Gastrocnemius medialis (tissue), 4 donors: ENCODE data around the gene ZFP69B. TPM values are rescaled to one million over a fixed set of nuclear protein-coding genes. Genes with fewer than 3 reads are reported as not detected.

Experiments used
- ATAC-seq, 2 donors: fragments of 150-250 bp; one replicate each; pipeline ENCODE4 v1.9.1; 2016
- DNase-seq, 2 donors: peaks; one replicate each; pipeline ENCODE4 v3.0.0-alpha.2; 2019
- H3K27ac ChIP-seq, 4 donors: fragments of 200-600 bp; sonication (generic); 1 replicate in 1 of 4; 2 replicates in 3 of 4; pipeline ENCODE4 v1.5.1; 2016 to 2018; ENCODE audit warnings: mild to moderate bottlenecking in 2 of 4, moderate library complexity in 1 of 4
- H3K27me3 ChIP-seq, 3 donors: fragments of 200-600 bp; sonication (generic) in 2 of 3; 1 replicate in 1 of 3; 2 replicates in 2 of 3; pipeline versions ENCODE4 v1.5.1 to v1.6.0; 2016 to 2019; ENCODE audit warnings: mild to moderate bottlenecking in 1 of 3, moderate library complexity in 1 of 3
- H3K36me3 ChIP-seq, 2 donors: fragments of 200-600 bp; sonication (generic) in 1 of 2; one replicate each; pipeline ENCODE4 v1.5.1; 2017 to 2018
- H3K4me1 ChIP-seq, 2 donors: fragments of 200-600 bp; sonication (generic) in 1 of 2; one replicate each; pipeline ENCODE4 v1.5.1; 2016 to 2017; ENCODE audit warnings: mild to moderate bottlenecking in 2 of 2
- H3K4me3 ChIP-seq, 4 donors: fragments of 200-600 bp; sonication (generic) in 3 of 4; 1 replicate in 1 of 4; 2 replicates in 3 of 4; pipeline ENCODE4 v1.5.1; 2016 to 2019; ENCODE audit warnings: mild to moderate bottlenecking in 2 of 4
- H3K9me3 ChIP-seq, 3 donors: fragments of 200-600 bp; sonication (generic) in 2 of 3; 1 replicate in 1 of 3; 2 replicates in 2 of 3; pipeline ENCODE4 v1.5.1; 2016 to 2019
- POLR2A ChIP-seq, 2 donors: fragments of 450-650 bp; IDR thresholded peaks; one replicate each; pipeline ENCODE4 v1.6.1; 2017; ENCODE audit warnings: antibody characterized with exemption in 2 of 2, mild to moderate bottlenecking in 2 of 2, moderate library complexity in 2 of 2
- in situ Hi-C, 4 donors: fragments of 200-750 bp; cut with MboI; loops; one replicate each; pipeline versions ENCODE4 v1.15.0 to v1.8.0; 2017; ENCODE audit warnings: low sequenced_read_pairs in 4 of 4
- intact Hi-C: fragments of 100-400 bp; cut with DNase I; formaldehyde crosslinking; loops from one replicate; pipeline ENCODE4 v1.15.1; 2023; ENCODE audit warnings: low total_unique reads
- total RNA-seq, 4 donors: library from RNA; depleted of rRNA; stranded (reverse); fragments of >200 nt; gene quantifications; one replicate each; pipeline versions ENCODE4 v1.1.0 to v1.2.3, GENCODE V29; 2016
- TF ChIP-seq, protein P1 (sequence below), 5 experiments: fragments of 450-650 bp in 3 of 5; fragments of 200-600 bp in 2 of 5; sonication (generic) in 2 of 5; IDR thresholded peaks in 4 of 5; conservative IDR thresholded peaks in 1 of 5; 1 replicate in 4 of 5; 2 replicates in 1 of 5; pipeline ENCODE4 v1.5.1; 2016 to 2019; ENCODE audit warnings: antibody characterized with exemption in 5 of 5, mild to moderate bottlenecking in 3 of 5, moderate library complexity in 3 of 5

ZFP69B gene
- total RNA-seq, 4 donors from 2014 or later: 0.20 to 0.36 (median 0.35) TPM; not detected in 1

DNA sequence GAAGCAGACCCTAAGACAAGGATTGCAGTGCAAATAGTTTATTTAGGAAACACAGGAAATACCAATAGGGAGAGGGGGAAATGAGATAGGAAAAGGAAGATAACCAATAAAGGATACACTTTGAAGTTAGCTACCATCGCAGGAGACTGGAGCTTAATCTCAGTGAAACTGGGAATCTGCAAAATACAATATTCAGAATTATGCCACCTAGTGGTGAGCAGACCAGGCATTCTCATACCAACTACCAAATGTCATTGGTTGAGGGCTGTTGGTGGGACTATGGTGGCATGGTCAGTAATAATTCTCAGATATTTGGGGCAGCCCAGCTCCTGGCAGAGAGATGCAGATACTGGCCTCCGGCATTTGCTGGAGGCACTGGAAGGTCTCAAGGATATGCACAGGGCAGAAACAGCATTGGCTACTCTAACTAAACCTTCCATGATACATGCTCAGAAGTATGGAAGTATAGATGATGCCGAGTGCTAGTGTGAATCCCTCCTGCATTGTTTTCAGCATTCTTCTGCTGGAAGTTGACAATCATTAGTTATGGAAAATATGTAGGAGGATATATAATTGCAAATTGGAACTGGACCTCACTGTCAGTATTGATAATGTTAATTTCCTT, 11.8 kb upstream of the ZFP69B start:
- TF ChIP-seq, protein P1, sequence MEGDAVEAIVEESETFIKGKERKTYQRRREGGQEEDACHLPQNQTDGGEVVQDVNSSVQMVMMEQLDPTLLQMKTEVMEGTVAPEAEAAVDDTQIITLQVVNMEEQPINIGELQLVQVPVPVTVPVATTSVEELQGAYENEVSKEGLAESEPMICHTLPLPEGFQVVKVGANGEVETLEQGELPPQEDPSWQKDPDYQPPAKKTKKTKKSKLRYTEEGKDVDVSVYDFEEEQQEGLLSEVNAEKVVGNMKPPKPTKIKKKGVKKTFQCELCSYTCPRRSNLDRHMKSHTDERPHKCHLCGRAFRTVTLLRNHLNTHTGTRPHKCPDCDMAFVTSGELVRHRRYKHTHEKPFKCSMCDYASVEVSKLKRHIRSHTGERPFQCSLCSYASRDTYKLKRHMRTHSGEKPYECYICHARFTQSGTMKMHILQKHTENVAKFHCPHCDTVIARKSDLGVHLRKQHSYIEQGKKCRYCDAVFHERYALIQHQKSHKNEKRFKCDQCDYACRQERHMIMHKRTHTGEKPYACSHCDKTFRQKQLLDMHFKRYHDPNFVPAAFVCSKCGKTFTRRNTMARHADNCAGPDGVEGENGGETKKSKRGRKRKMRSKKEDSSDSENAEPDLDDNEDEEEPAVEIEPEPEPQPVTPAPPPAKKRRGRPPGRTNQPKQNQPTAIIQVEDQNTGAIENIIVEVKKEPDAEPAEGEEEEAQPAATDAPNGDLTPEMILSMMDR (IDR thresholded peaks at IDR 0.05 in 4 of 5, conservative IDR thresholded peaks at IDR 0.05 in 1 of 5): peak in 3 of 5 experiments; percentile 14 to 47 (median 20)
- no peak for TF ChIP-seq POLR2A (IDR thresholded peaks at IDR 0.05)
- ATAC-seq (no peak), DNase-seq (no peak)
- Histone ChIP-seq H3K36me3 (no peaks in the 10 kb centered on the region), H3K27me3 (no peaks in the 10 kb centered on the region), H3K4me1 (no peaks in the 10 kb centered on the region), H3K27ac (no peak overlapping the region), H3K4me3 (no peak overlapping the region), H3K9me3 (no peaks in the 10 kb centered on the region)
- intact Hi-C loops: no loop called here
- in situ Hi-C loops: no loop called here

DNA sequence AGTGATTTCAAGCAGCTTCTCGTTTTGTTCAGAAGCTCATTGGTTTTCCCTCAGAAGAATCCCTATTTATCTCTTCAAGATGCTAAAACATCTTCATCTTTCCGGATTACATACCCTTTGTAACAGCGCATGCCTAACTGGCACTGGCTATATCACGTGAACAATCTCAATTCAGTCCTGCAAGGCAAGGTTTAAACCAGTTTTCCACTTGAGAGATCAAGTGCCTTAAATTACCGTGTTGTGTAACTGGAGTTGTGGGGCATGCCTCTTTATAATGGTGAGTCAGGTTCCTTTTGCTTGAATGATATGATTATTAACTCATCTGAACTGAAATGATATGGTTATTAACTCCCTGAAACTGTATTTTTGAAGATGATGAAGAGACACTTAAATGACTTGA, 11.0 kb upstream of the ZFP69B start:
- ATAC-seq: no peak
- H3K9me3 ChIP-seq: no peaks in the 10 kb centered on the region
- TF ChIP-seq, protein P1 (IDR thresholded peaks at IDR 0.05 in 4 of 5, conservative IDR thresholded peaks at IDR 0.05 in 1 of 5): no peak
- no peak for TF ChIP-seq POLR2A (IDR thresholded peaks at IDR 0.05)
- no peak overlapping the region for H3K27ac ChIP-seq
- H3K4me1 ChIP-seq: no peaks in the 10 kb centered on the region
- intact Hi-C loops: no loop called here
- H3K4me3 ChIP-seq: no peak overlapping the region
- in situ Hi-C loops: no loop called here
- H3K27me3 ChIP-seq: no peaks in the 10 kb centered on the region
- DNase-seq: no peak
- no peaks in the 10 kb centered on the region for H3K36me3 ChIP-seq

DNA sequence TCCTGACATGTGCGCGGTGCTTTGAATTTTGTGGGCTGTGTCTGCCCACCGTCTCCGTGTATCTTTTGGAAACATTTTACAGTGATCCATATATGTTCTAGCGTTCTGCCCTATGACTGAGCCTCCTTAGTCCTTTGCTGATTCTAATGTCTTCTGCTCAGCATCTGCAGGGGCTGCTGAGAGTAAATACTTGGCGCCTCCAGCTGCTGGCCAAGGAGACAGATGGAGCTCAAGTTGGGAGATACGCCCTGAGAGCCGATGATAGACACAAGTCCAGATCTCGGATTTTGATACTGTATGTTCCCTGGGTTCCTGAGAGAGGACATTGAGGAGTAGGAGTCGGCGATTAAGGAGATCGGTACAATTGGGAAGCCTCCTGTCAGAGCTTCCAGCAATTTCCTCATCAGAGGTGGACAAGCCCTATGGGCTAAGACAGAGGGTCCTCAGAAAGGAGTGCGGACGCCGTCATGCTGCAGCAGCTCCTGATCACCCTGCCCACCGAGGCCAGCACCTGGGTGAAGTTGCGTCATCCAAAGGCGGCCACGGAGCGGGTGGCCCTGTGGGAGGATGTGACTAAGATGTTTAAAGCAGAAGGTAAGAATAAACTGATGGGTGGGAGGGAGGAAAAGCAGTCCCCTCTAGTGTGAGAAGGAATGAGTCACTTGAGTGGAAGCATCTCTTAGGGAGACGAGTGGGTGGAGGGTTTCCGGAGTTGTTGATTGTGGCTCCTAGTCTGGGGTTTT, 390 bp downstream of the ZFP69B start:
- Histone ChIP-seq H3K36me3 (no peaks in the 10 kb centered on the region), H3K9me3 (no peaks in the 10 kb centered on the region)

GRCh38 chr1:40451238-40451585, 936 bp downstream of the ZFP69B start:
- Histone ChIP-seq H3K4me3 (peak overlapping the region in 2 of 4 donors; percentile 62 to 72), H3K36me3 (no peaks in the 10 kb centered on the region), H3K4me1 (peaks cover 4 to 6% of the 10 kb centered on the region in 2 donors), H3K27me3 (no peaks in the 10 kb centered on the region), H3K27ac (no peak overlapping the region), H3K9me3 (no peaks in the 10 kb centered on the region)
- intact Hi-C loops: no loop called here
- no peak for ATAC-seq
- in situ Hi-C loops: no loop called here
- no peak for DNase-seq
- TF ChIP-seq, protein P1 (IDR thresholded peaks at IDR 0.05 in 4 of 5, conservative IDR thresholded peaks at IDR 0.05 in 1 of 5): no peak
- TF ChIP-seq POLR2A (IDR thresholded peaks at IDR 0.05): no peak

More for the DNA sequence above, 390 bp downstream of the ZFP69B start:
- peak overlapping the region in 3 of 4 donors; percentile 8 to 48 (median 44) for H3K27ac ChIP-seq
- H3K4me1 ChIP-seq: peaks cover 4 to 6% of the 10 kb centered on the region in 2 donors
- H3K4me3 ChIP-seq: peak overlapping the region; percentile 62 to 72 (median 66)
- intact Hi-C loops (loop anchor here (1.0 kb wide), 1 partner anchor 58 kb away; the partner anchor contains the start of gene EXO5), in situ Hi-C loops (no loop called here)
- DNase-seq (no peak), ATAC-seq (peak; percentile 29 to 33)
- TF ChIP-seq, protein P1 (IDR thresholded peaks at IDR 0.05 in 4 of 5, conservative IDR thresholded peaks at IDR 0.05 in 1 of 5): no peak
- no peak for TF ChIP-seq POLR2A (IDR thresholded peaks at IDR 0.05)
- H3K27me3 ChIP-seq: no peaks in the 10 kb centered on the region
